GM12875 (cell line): ENCODE results near the gene FAM227A.

ENCODE experiments used
- H3K4me3 ChIP-seq: one replicate; pipeline ENCODE4 v1.5.1; 2011; ENCODE audit warnings: low read depth, low read length, control low read depth
- CTCF ChIP-seq: IDR thresholded peaks from 2 replicates; pipeline ENCODE4 v1.5.1; 2011; ENCODE audit warnings: low read depth, mild to moderate bottlenecking, control low read depth, inconsistent platforms, low read length, moderate library complexity, borderline replicate concordance; ENCODE audit not compliant: insufficient read depth

FAM227A gene

GRCh38 chr22:38531251-38531938 is 124.8 kb downstream of the FAM227A start:
- TF ChIP-seq CTCF, result no peak
- H3K4me3 ChIP-seq, result no peak overlapping the region
